D721Med (cell line): Measurements from ENCODE around the gene RASAL2.

ENCODE experiments used
- DNase-seq: peaks from one replicate; pipeline ENCODE4 v3.0.0; 2011; ENCODE audit warnings: low spot score; ENCODE audit not compliant: insufficient read length
- FAIRE-seq: peaks from 2 replicates; lab custom pipeline; 2011; peaks lifted over from hg19 to GRCh38; lab: Jason Lieb, UNC
- CTCF ChIP-seq: IDR thresholded peaks from 2 replicates; pipeline ENCODE4 v1.5.1; 2012; ENCODE audit warnings: mild to moderate bottlenecking, control low read depth; ENCODE audit not compliant: insufficient read depth; ENCODE audit errors: missing control alignments

Gene RASAL2

DNA sequence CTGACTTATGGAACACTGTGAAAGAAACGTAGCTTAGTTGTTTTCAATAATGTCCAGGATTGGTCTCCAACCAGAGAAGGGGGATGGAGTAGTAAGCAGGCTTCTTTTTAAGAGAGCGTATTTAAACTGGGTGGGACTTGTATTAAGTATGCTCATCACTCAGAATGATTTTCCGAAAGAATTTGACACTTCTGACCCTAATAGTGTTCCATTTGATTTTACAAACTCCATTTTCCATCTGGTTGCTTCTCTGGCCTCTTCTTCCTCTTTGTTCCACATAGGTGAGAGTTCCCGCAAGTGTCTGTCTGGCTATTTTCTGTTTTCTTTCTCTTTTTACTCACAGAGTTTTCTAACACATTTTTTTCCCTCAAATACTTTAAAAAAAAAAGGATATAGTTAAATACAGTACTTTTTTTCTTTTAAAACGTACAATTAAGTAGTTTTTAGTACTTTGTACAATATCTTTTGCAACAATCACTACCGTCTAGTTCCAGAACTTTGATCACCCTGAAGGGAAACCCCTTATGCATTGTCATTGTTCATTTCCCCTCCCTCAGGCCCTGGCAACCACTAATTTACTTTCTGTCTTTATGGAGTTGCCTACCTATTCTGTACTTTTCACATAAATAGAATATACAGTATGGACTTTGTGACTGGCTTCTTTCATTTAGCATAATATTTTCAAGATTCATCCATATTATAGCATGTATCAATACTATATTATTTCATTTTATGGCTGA lies 67.0 kb downstream of the RASAL2 start:
- peak; percentile 67 for FAIRE-seq

DNA sequence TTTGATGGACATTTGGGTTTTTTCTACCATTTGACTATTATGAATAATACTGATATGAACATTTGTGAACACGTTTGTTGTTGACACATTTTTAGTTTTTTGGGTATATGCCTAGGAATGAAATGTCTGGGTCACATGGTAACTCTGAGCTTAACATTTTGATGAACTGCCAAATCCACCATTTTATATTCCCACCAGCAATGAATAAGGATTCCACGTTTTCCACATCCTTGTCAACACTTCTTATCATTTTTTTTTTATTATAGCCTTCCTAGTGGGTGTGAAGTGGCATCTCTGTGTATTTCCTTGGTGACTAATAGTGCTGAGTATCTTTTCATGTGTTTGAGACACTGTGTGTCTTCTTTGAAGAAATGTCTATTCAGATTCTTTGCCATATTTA lies 67.6 kb downstream of the RASAL2 start:
- DNase-seq = no peak
- TF ChIP-seq CTCF = no peak
- FAIRE-seq = peak; percentile 90

More for the DNA sequence above, 67.0 kb downstream of the RASAL2 start:
- no peak for DNase-seq
- no peak for TF ChIP-seq CTCF

GRCh38 chr1:178165196-178165595 lies 71.3 kb downstream of the RASAL2 start:
- no peak for TF ChIP-seq CTCF
- FAIRE-seq = peak; percentile 94
- DNase-seq = no peak

DNA sequence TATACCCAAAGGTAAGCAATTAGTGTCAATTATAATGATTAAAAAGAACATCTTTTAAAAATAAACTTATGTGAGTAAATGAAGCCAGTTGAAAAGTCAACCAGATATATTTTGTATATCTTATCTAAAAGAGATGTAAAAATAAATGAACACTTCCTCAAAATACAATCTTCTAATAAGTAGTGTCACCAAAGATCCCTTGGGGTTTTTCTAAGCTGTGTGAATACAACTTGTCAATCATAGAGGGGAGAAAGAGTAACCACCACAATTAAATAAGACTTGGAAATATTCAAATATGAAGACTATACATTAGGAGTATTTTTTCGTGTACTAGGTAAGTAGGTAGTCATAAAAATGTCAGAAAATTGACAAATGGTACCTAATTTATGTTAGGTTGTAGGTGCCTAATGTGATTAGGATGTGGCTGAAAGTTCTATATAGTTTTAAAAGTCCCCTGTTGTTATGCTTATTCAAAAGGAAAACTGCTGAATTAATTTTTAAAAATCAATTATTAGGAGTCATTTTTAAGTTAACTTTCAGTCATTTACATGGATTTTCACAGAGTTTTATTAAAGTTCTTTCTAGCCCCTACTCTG lies 72.6 kb downstream of the RASAL2 start:
- TF ChIP-seq CTCF = no peak
- DNase-seq = no peak
- FAIRE-seq = peak; percentile 75

DNA sequence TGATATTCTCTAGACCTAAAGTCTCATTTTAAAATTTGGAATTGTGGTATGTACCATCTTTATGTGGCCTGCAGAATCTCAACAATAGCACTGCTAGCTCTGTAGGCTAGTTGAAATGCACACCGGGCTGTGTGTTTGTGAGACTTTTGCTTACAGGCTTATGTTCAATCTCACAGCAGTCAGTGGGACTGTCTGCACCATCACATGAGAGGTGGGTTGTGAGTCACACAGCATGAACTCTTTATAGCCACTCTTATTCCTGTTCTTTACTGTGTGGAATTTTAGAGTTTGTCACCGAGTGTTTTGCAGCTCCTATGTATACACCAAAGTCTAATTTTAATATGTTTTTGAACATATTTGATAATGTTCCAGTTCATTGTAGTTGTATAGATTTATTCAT lies 74.6 kb downstream of the RASAL2 start:
- no peak for DNase-seq
- TF ChIP-seq CTCF = no peak
- FAIRE-seq = no peak

DNA sequence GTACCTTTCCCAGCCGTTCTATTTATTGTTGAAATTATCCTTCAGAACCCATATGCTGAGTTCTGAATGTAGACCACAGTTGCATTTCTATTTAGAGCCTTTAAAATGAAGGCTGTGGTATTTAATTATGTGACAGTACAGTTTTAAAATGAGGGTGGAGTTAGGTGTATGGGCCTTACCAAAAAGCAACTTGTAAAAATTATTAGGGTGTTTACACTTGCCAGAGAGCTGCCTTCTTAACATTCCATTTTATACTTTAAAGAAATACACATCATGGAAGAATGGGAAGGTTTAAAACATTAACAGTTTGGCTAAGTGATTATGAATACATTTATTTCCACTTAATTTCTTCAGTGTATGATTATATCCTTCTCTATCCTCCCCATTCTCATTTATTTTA lies 75.7 kb downstream of the RASAL2 start:
- no peak for TF ChIP-seq CTCF
- DNase-seq = no peak
- peak; percentile 71 for FAIRE-seq

DNA sequence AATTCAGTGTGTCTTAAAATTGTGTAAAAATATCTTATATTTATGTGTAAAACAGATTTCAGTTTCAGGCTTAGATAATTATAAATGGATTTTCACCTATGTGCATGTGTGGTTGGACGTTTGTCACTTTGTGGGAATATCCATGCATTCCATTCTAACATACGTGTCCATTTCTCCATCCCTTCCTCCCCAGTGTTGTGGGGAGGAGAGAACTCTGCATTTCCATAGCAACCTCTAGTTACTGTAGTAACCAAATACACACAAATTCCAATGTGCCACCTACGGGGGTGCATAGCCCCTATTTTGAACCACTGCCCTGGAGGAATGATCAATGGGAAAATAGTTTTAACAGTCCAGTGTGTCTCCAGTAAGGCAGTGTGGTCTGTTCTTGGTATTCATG lies 79.0 kb downstream of the RASAL2 start:
- DNase-seq (no peak), FAIRE-seq (no peak)
- no peak for TF ChIP-seq CTCF
